RWPE2 (cell line): ENCODE results near the gene NRL.

Source experiments
- ATAC-seq: fragments of 200-7000 bp; cut with Tn5 transposase; 3 replicates; pipeline ENCODE4 v1.9.1; 2021; ENCODE audit warnings: low read depth
- DNase-seq: peaks from one replicate; pipeline ENCODE4 v3.0.0-alpha.2; 2020; ENCODE audit warnings: low spot score
- H3K27ac ChIP-seq: fragments of 450-650 bp; 2 replicates; pipeline ENCODE4 v1.5.1; 2017; ENCODE audit warnings: mild to moderate bottlenecking; ENCODE audit not compliant: poor library complexity, severe bottlenecking
- H3K27me3 ChIP-seq: fragments of 250-450 bp; sonication (Bioruptor Pico); 2 replicates; pipeline ENCODE4 v1.5.1; 2021; ENCODE audit warnings: mild to moderate bottlenecking, moderate library complexity; ENCODE audit not compliant: insufficient read depth, poor library complexity, severe bottlenecking
- H3K36me3 ChIP-seq: fragments of 250-450 bp; sonication (Bioruptor Pico); 2 replicates; pipeline ENCODE4 v1.5.1; 2020; ENCODE audit warnings: low read depth, mild to moderate bottlenecking, moderate library complexity
- H3K4me1 ChIP-seq: fragments of 250-450 bp; sonication (Bioruptor Pico); 2 replicates; pipeline ENCODE4 v1.5.1; 2021; ENCODE audit warnings: mild to moderate bottlenecking, moderate library complexity; ENCODE audit not compliant: insufficient read depth, poor library complexity, severe bottlenecking
- H3K4me3 ChIP-seq: fragments of 250-450 bp; sonication (Bioruptor Pico); 2 replicates; pipeline ENCODE4 v1.5.1; 2021; ENCODE audit warnings: mild to moderate bottlenecking, moderate library complexity; ENCODE audit not compliant: severe bottlenecking
- H3K9me3 ChIP-seq: fragments of 250-450 bp; sonication (Bioruptor Pico); 2 replicates; pipeline ENCODE4 v1.5.1; 2021; ENCODE audit warnings: mild to moderate bottlenecking, moderate library complexity; ENCODE audit not compliant: severe bottlenecking
- TF ChIP-seq, protein P1 (sequence below): fragments of 450-650 bp; IDR thresholded peaks from one replicate; pipeline ENCODE4 v1.5.1; 2017; ENCODE audit warnings: mild to moderate bottlenecking, moderate library complexity; ENCODE audit not compliant: poor library complexity, severe bottlenecking

NRL gene

GRCh38 chr14:24080888-24081738, 33.6 kb downstream of the NRL start:
- no peaks in the 10 kb centered on the region for H3K36me3 ChIP-seq
- ATAC-seq = peak; percentile 78
- no peaks in the 10 kb centered on the region for H3K4me1 ChIP-seq
- peak; percentile 66 for DNase-seq
- H3K27ac ChIP-seq = no peak overlapping the region
- H3K27me3 ChIP-seq = no peaks in the 10 kb centered on the region
- no peaks in the 10 kb centered on the region for H3K9me3 ChIP-seq
- H3K4me3 ChIP-seq = peak overlapping the region; percentile 43
- TF ChIP-seq, protein P1, sequence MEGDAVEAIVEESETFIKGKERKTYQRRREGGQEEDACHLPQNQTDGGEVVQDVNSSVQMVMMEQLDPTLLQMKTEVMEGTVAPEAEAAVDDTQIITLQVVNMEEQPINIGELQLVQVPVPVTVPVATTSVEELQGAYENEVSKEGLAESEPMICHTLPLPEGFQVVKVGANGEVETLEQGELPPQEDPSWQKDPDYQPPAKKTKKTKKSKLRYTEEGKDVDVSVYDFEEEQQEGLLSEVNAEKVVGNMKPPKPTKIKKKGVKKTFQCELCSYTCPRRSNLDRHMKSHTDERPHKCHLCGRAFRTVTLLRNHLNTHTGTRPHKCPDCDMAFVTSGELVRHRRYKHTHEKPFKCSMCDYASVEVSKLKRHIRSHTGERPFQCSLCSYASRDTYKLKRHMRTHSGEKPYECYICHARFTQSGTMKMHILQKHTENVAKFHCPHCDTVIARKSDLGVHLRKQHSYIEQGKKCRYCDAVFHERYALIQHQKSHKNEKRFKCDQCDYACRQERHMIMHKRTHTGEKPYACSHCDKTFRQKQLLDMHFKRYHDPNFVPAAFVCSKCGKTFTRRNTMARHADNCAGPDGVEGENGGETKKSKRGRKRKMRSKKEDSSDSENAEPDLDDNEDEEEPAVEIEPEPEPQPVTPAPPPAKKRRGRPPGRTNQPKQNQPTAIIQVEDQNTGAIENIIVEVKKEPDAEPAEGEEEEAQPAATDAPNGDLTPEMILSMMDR = no peak

GRCh38 chr14:24080142-24080530, 34.6 kb downstream of the NRL start:
- TF ChIP-seq, protein P1 = no peak
- Histone ChIP-seq H3K4me1 (no peaks in the 10 kb centered on the region), H3K27ac (no peak overlapping the region), H3K36me3 (no peaks in the 10 kb centered on the region), H3K9me3 (no peaks in the 10 kb centered on the region), H3K4me3 (no peak overlapping the region), H3K27me3 (no peaks in the 10 kb centered on the region)
- ATAC-seq = no peak
- DNase-seq = peak; percentile 55

- TF ChIP-seq, protein P1 = no peak
- H3K9me3 ChIP-seq = no peaks in the 10 kb centered on the region
- DNase-seq (peak; percentile 48), ATAC-seq (no peak)
- no peaks in the 10 kb centered on the region for H3K27me3 ChIP-seq
- no peaks in the 10 kb centered on the region for H3K4me1 ChIP-seq
- no peak overlapping the region for H3K27ac ChIP-seq
- no peak overlapping the region for H3K4me3 ChIP-seq
- no peaks in the 10 kb centered on the region for H3K36me3 ChIP-seq
Observed at GRCh38 chr14:24079491-24080141, 35.1 kb downstream of the NRL start.

DNA sequence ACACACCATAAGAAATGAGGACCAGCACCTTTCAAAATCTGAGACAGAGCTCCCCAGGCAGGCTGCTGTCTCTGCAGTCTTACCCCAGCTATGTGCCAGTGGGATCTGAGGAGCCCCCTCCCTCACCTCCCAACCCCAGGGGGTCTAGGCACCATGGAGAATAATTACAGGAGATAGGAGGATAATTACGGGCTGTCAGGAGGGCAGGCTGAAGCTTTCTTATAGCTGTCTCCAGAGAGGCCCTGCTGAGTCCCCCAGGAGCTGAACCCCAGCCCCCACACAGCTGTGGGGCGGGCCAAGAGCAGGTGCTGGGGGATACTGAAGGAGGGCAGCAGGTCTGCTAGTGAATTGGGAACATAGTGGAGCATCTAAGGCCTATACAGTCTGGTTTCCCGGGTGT, 36.6 kb downstream of the NRL start:
- Histone ChIP-seq H3K4me1 (no peaks in the 10 kb centered on the region), H3K27me3 (no peaks in the 10 kb centered on the region), H3K4me3 (no peak overlapping the region), H3K9me3 (no peaks in the 10 kb centered on the region), H3K36me3 (no peaks in the 10 kb centered on the region), H3K27ac (no peak overlapping the region)
- TF ChIP-seq, protein P1 = no peak
- no peak for DNase-seq
- ATAC-seq = no peak

GRCh38 chr14:24077086-24077485, 37.7 kb downstream of the NRL start:
- H3K4me3 ChIP-seq = no peak overlapping the region
- DNase-seq = no peak
- TF ChIP-seq, protein P1 = no peak
- no peaks in the 10 kb centered on the region for H3K4me1 ChIP-seq
- no peaks in the 10 kb centered on the region for H3K27me3 ChIP-seq
- no peaks in the 10 kb centered on the region for H3K9me3 ChIP-seq
- H3K27ac ChIP-seq = no peak overlapping the region
- H3K36me3 ChIP-seq = no peaks in the 10 kb centered on the region
- no peak for ATAC-seq
